NK-92 (cell line): ENCODE data around the gene PATZ1.
A peak's percentile ranks its signal among the peaks of the same experiment; 100 is the strongest.
"Not testable (repeated sequence)": the region's sequence is repeated elsewhere in the genome, so short reads cannot be mapped to it uniquely, and the experiment has no call there.

Experiments
- DNase-seq: peaks from one replicate; lab custom pipeline; 2025; ENCODE audit not compliant: unreplicated experiment; lab: John Stamatoyannopoulos, UW

The PATZ1 gene

DNA sequence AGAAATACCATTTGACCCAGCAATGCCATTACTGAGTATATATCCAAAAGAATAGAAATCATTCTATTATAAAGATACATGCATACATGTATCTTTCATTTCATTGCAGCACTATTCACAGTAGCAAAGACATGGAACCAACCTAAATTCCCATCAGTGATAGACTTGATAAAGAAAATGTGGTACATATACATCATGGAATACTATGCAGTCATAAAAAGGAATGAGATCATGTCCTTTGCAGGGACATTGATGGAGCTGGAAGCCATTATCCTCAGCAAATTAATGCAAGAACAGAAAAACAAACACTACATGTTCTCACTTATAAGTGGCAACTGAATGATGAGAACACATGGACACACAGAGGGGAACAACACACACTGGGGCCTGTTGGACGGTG is 31.9 kb downstream of the PATZ1 start:
- DNase-seq, result not testable (repeated sequence)

DNA sequence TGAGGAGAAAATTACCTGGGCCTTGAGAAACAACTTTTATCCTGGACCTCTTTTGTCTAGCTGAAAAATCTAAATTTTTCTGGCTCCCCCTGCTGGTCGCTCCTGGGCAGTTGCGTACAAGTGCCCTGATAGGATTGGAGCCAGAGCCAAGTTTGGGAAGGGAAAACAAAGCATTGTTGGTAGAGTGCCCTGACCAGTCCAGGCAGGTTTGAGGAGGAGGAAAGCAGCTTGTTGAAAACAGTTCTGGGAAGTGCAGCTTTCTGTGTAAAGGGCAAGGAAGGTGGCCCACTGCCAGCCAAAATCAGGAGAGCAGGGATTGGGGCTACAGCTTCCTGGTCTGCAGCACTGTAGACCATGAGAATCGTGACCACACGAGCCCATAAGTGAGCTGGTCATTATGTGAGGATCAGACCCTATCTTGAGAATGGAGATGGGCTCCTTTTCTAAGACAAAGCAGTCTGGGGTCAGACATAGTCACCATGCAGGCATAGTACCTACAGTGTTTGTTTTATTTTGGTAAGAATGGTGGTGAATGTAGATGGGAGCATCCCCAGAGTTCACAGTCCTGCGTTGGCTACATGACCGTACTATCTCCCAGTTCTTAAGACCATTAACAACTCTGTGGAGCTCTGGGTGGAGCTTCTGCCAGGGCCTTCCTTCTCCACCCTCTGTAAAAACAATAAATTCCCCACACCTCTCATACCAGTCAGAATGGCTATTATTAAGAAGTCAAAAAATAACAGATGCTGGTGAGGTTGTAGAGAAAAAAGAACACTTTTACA is 32.6 kb downstream of the PATZ1 start:
- no peak for DNase-seq

DNA sequence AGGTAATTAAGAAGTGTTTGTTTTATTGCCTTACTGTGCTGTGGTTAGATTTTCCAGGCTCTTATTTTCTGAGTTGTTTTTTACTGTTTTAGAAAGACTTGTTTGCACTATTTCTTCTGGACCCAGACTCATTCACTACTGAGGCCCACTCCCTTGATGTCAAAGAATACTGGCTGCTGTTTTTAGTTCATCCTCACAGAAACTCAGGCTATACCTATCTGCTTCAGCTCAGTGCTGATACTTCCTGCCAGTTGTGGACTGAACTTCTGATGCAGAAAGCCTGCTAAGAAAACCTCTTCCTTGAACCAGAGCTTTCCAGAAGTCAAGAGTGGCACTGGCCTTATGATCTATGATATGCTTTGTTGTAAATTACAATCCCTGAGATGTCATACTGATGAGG is 38.0 kb downstream of the PATZ1 start:
- no peak for DNase-seq

DNA sequence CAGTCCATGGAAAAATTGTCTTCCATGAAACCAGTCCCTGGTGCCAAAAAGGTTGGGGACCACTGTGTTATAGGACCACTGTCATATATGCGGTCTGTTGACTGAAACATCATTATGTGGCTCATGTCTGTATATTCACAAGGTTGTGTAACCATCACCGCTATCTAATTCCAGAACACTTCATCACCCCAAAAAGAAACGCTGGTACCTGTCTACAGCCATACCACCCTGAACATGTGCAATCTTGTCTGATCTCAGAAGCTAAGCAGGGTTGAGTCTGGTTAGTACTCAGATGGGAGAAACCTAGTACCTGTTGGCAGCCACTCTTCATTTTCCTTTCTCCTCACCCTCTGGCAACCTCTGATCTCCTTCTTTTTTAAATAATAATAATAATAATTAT is 41.0 kb downstream of the PATZ1 start:
- DNase-seq, result no peak

DNA sequence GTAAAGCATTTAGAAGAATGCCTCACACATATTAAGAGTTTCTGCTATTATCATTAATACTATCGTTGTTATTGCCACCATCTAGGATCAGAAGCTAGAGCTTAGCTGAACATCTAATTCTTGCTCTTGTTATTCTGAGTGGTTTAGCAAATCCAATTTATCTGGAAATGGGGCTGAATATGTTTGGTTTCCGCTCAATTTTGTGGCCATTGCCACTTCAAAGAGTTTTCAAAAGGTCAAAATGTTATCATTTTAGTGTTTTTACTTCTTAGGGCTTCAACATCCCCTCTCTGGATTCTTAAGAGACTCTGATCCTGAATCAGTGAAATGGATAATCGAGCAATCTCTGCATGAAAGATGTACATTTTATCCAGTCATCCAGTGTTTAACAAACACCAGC is 43.6 kb downstream of the PATZ1 start:
- DNase-seq, result no peak

DNA sequence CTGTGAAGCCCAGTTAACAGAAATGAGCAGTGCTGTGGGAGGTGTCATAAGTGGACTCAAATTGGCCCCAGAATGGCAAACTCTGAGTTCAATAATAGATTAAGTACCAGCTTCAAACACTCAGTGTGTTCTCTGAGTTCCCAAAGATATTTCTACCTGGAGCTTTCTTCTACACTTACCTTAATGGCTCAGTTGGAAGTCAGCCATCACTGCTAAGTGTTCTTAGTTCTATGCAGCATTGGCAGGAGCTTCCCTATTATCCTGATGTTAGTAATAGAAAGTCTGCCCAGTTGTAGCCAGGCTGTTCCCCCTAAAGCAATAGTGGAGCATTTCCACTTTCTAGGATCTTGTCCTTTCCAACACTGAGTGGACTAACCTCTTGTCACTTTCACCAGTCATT is 44.1 kb downstream of the PATZ1 start:
- DNase-seq, result no peak

DNA sequence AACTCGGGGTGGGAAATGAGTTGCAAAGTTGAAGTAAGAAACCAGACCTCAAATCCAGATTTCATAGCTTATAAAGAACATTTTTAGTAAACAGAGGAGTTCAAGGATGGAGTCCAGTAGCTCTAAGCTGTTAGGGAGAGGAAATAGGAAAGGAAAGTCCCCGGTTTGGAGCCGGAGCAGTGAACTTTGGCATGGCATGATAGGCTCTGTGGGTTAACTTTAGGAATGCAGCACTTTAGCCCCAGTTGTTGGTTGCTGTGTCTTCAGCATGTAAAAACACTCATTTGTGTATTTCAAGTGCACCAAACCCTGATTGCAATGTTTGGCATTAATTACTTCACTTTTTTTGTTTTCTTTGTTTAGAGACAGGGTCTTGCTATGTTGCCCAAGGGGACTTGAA is 45.2 kb downstream of the PATZ1 start:
- DNase-seq, result no peak

DNA sequence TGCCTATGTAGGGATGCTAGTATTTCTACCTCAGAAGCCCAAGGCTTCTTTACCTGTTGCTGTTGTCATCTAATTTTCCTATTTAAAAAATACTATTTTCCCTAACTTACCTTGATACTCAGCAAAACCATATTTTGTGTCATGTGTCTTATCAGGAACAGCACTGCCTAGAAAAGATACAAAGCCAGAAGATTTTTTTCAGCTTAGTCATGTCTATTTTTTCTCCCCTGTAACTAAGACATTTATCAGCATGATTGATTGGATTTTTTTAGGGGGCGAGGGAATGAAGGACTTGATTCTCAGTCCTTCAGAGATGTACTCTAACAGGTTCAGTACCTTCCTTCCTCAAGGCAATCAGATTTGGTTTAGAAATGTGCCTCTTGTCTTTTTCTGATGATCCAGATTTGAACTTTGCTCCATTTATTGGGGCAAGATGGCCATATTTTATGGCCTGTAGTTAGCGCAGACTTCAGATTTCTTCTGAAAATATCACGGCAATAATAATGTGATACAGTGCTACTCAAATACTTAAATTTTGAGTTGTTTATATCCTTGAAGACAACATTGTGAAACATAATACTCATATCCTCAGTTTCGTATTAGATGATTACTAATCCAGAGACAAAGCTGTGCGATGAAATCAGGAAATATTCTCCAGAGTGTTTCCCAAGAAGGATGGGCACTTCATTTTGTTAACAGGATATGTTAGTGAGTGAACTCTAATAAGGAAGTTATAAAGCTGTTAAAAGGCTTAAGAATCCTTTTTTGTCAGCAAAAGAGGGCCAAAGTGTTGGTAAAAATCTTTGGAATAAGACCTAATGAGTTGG is 50.1 kb downstream of the PATZ1 start:
- DNase-seq, result no peak

DNA sequence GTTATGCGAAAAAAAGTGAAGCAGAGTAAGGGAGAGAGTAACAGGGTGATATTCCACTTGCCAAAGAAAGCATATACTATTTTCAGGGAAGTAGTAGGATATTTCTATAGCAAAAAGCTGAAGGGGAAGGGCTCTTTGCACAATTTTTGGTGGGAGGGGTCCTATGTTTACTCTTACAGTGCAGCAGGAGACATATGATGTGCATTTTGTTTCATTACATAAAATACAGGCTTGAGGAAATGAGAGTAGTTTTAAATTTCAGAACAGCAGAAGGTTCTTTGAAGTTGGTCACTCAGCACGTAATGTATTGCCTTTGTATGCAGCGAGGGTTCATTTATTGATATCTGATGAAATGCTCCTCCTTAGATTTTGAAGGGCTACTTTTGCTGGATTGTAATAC is 50.8 kb downstream of the PATZ1 start:
- DNase-seq, result no peak

DNA sequence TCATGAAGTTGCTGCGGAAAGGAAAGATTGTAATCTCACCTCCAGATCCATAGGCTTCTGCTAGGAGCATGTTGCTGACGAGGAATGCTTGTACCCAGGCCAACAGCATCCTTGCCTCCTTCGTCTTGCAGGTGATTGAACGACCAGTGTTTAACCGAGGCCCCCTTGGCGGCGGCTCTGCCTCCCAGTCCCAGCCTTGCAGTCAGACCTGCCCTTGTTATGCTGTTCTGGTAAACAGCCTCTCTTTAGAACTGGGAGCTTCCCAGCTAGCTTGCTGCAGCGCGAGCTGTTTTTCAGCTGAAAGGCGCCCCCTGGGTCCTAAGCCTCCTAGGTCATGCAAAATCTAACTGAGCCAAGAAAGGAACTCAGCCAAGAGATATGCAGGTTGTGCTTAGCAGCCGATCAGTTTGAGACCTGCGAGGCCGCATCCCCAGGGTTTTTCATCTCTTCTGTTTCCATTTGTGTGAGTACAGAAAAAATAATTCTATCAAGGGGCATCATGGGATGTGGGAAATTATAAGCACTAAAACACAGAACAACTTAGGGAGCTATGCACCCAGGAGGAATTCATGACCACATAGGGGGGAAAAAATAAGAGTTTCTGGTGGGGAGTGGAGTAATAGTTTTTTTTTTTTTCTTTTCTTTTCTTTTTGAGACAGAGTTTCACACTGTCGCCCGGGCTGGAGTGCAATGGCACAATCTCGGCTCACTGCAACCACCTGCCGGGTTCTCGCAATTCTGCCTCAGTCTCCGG is 53.7 kb downstream of the PATZ1 start, which contains the start of gene PIK3IP1:
PIK3IP1 (minus strand) TSS at position 253 of the 754 bp plus-strand sequence; CDS start at position 109, 144 bp downstream.
- DNase-seq, result no peak

DNA sequence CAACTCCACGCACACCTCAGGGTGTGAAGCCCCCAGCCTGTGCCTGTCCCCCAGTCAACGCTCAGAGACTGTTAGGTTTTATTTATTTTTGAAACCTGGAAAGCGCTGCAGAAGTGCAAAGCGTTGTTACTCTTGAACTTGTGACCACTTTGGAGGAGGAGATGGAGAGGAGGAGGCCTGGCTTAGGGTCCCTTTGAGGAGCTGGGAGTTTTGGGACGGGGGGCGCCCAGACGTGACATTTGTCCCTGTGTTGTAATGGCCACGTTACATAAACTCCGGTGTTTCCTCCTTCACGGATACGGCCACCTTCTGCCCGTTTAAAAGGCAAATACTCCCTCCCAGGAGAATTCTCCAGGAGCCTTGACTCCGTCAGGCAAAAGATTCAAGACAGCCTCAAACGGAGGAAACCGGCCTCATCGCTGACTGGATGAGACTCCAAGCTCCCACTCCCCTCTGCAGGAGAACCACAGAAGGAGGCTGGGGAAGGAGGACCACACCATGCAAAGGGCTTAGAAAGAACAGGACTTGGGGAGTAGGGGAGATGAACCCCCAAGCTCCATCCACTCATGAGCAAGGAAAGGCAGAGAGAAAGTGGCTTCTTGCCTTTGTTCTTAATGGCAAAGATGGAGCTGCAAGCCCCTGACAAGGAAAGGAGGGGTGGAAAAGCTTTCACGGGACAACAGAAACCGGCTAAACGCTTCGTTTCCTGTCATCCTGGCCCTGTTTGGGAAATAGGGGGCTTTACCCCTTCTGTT is 54.5 kb downstream of the PATZ1 start:
- DNase-seq, result no peak

DNA sequence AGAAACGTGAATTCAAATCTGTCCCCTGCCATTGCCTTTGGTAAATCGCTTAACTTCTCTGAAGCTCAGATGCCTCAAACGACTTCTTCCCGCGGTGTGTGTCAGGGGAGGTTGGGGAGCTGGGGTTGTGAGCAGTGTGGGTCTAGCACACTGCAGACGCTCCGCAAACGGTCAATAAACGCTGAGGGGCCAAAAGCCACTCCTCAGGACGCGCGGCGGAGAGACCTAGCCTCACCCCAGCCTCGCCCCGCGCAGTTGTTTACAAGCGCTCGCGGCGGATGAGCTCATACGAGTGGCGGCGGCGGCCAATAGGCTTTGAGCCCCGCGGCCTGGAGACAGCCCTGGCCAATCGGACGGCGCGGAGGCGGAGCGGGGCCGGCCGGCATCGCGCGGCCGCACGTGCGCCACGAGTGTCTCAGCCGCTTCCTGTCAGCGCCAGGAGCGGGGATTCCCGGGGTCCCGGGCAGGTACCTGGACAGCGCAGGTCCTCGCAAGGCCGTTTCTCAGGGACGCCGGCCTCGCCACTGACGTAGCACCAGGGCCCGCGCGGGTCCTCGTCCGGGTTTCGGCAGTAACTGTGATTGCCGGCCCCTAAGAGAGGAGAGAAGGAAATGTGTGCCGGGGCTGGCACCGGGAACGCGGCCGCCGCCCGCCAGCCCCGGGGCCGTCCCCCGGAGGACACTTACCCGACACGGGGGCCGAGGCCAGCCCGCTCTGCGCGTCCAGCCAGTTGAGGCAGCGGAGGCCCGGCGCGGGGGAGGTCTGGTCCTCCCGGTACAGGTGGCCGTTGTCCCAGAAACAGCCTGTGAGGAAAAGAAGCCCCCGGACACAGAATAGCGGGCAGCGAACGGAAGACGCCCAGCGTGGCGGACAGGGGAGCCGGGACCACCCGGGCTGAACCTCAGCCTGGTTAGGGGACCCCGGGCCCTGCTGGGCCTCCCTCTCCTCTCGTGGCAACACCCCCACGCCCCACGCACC is 55.4 kb downstream of the PATZ1 start:
- peak; percentile 77 for DNase-seq

DNA sequence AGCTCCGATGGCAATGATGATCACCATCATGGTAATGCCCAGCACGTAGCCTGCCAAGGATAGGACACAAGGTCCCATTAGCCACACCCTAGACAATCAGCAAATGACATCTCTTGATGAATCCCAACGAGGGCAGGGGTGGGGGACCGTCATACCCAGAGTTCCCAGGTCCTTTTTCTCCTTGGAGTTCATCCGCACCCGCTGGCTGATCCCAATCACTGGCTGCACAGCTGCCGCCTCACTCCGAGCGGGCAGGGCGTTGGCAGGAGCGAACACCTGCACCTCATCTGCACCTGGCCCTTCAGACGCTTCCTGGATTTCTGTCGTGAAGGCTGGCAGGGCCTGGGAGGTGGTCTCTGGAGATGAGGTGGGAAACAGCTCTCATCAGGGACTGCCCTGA is 56.8 kb downstream of the PATZ1 start:
- DNase-seq, result no peak

DNA sequence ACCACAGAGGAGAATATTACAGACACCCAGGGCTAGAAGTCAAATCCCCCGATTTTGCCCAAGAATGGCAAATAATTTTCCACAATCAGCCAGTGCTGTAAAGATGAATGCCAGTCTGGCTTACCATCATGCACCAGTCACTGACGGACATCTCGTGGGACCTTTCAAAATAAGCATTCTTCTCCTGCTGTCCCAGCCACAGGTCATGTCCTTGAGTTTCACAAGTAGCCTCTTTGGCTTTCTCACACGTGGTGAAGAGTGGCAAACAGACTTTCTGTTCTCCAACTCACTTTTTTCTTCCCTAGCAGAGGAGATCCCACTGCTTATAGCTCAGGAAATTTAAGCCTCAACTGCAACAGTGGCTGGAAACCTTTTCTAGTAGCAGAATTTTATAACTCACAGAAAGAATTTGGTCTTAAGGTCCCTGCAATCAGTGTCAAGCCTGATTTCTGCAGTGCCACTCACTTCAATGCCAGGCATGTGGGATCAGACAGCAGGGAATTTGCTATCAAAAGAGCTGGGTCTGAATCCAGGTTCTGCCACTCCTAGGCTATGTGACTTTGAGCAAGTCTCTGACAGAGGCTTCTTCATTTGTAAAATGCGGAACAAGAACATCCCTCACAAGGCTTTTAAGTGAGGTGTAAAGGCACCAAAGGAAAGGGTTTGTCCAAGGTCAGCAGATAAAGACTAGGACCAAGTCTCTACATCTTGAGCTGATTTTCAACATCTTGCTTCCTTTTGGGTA is 57.5 kb downstream of the PATZ1 start:
- DNase-seq, result no peak

DNA sequence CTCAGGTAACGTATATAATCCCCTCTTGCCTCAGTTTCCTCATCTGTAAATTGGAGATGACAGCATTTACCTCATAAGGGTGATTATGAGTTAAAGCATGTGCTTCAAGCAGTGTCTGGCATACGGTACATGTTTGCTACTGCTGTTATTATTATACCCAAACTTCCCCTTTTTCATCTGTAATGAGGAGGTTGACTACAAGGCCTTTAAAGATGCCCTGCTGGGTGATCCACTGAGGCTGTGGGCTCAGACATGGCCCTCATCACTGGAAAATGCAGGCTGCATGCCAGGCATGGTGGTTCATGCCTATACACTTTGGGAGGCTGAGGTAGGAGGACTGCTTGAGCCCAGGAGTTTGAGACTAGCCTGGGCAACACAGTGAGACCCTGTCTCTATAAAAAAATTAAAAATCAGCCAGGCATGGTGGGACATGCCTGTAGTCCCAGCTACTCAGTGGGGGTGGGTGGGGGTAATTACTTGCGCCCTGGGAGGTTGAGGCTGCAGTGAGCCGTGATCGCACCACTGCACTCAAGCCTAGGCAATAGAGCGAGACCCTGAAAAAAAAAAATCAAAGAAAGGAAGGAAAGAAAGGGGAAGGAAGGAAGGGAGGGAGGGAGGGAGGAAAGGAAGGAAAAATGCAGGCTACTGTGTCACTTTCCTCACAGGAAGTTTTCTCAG is 58.2 kb downstream of the PATZ1 start:
- DNase-seq, result no peak

DNA sequence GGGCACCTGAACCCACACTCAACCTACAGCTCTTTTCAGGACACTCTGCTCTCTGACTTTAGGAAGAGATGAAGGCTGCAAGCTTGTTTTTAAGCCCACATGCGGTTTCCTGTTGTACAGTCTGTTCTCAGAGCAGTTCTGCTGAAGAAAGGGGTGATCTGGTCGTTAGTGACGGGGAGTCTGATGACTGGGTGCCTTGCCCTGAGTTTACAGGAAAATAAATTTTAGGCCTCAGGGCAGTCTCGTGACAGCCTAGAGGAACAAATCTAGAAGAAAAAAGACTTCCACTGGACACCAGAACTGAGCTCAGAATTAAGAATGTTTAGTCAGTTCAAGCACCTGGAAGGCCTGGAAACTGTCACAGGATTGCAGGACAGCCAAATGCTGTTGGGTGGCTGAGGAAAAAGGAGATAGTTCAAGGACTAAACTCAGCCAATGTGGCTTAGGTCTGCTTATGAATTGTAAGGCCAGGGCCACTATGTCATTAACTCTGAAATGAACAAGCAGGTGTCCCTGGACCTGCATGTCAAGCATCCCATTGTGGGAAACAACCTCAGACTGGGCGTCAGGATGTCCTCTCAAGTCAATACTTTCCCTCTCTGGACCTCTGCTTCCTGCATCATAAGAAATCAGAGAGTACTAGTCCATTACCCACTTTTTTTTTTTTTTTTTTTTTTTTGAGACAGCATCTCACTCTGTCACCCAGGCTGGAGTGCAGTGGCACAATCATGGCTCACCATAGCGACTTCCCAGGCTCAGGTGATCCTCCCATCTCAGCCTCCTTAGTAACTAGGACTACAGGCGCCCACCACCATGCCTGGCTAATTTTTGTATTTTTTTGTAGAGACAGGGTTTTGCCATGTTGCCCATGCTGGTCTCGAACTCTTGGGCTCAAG is 59.5 kb downstream of the PATZ1 start:
- no peak for DNase-seq
